ENCODE data around the gene WASHC3.
"Not testable (repeated sequence)": the region's sequence is repeated elsewhere in the genome, so short reads cannot be mapped to it uniquely, and the experiment has no call there.

WASHC3 gene

DNA sequence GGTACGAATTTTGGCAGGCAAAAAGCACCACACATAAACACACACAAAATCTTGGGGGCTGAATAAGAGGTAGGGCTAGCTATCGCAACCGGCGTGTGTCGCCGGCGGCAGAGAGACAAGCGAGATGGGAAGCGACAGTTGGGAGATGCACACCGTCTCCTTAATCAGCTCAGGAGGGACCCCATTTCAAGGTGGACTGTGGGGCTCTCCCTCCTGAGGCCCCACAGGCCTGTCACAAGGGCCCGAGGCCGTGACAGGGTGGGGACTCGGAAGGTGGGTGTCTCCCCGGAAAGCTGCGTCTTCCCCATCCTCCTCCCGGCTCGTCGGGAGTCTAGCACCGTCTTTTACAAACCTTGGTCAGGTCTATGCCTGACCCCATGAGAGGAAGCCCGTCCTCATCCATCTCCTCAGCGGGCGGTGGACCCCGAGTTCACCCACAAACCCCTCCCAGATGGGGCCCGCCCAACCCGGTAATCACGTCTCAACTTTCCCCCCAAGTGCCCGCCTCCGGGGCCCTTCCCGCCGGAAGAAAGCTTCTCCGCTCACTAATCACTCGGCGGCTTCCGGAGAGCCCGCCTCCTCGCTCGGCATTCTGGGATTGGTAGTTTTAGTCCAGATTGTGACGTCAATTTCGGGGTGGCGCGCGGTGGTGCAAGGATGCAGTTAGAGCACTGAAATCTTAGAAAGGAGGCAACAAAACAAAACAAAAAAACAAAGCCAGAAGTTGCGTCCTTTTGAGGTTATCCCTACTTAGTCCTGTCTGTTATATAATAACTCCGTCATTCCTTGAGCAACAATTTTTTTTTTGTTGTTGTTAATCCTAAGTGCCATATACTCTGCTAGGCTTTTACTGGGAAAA lies at the start of gene WASHC3:
Gene WASHC3 (minus strand): TSS at position 432 of the 859 bp plus-strand sequence. CDS start 29 bp downstream, at position 403.
- DNase-seq = peak; percentile 69 to 98 (median 94)

- DNase-seq = no peak
Observed at GRCh38 chr12:102110782-102111181, 49.0 kb upstream of the WASHC3 start.

- DNase-seq = no peak
Observed at GRCh38 chr12:102107970-102108369, 46.2 kb upstream of the WASHC3 start.

DNA sequence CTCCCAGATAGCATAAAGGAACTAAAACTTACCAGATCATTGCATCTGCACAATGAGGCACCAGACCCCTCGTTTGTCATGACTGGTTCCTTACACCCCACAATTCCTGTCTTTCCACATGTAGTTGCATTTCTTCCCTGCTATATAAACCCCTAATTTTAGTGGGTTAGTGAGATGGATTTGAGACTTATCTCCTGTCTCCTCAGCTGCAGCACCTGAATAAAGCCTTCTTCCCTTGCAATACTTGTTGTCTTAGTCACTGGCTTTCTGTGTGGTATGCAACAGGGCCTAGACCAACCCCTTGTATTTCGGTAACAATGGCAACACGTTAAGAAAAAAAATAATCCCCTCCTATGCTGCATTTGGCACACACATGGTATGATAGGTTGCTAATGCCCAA lies 45.1 kb upstream of the WASHC3 start:
- DNase-seq = no peak

DNA sequence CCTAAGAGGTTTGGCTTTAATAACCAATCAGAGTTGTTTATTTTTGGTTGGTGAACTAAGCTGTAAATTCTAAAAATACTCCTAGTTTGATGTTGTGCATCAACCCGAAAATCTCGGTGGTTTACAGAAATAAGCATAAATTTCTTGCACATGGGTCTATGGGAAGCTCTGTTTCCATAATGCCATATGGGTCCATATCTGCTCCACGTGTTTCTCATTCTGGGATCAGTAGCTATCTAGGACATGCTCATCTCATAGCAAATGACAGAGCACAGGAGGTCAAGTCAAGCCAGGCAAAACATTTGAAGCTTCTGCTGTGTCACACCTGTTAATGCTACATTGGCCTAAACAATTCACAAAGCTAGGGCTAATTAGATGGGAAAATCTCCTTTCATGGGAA lies 35.1 kb upstream of the WASHC3 start:
- no peak for DNase-seq

- DNase-seq = peak in 1 of 58 donors; percentile 6
Observed at GRCh38 chr12:102095677-102096263, 34.0 kb upstream of the WASHC3 start.

GRCh38 chr12:102093319-102093718 lies 31.5 kb upstream of the WASHC3 start:
- no peak for DNase-seq

GRCh38 chr12:102089228-102089835 lies 27.5 kb upstream of the WASHC3 start:
- DNase-seq = peak in 1 of 58 donors; percentile 2

DNA sequence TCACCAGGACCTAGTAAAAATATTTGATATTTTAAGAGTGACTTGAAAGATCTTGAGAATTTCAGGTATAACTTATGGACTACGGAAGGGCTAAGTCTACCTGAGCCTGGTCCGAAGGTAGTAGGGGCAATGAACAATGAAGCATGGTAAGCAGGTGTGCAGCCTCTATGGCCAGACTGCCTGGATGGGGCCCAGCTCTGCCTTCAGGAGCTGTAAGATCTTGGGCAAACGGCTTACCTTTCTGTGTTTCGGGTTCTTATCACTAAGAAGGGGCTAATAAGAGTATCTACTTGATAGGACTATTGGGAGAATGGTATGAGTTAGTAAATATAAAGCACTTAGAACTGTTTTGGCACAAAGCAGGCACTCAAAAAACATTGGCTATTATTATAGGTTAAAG lies 19.1 kb upstream of the WASHC3 start:
- no peak for DNase-seq

DNA sequence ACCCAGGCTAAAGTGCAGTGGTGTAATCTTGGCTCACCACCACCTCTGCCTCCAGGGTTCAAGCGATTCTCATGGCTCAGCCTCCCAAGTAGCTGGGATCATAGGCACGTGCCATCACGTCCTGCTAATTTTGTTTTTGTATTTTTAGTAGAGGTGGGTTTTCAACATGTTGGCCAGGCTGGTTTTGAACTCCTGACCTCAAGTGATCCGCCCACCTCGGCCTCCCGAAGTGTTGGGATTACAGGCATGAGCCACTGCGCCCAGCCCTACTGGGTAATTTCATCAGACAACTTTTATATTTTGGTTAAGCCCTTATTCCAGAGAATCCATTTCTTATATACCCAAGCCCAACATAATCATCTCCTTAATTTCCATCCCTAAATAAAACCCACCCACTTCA lies 10.3 kb upstream of the WASHC3 start:
- not testable (repeated sequence) for DNase-seq

- no peak for DNase-seq
Observed at GRCh38 chr12:102069707-102070106, 7.9 kb upstream of the WASHC3 start.

- DNase-seq = no peak
Observed at GRCh38 chr12:102067574-102068258, 5.9 kb upstream of the WASHC3 start.

GRCh38 chr12:102064476-102064875 lies 2.7 kb upstream of the WASHC3 start:
- DNase-seq = peak in 1 of 58 donors; percentile 1

GRCh38 chr12:102063069-102063468 lies 1.3 kb upstream of the WASHC3 start:
- DNase-seq = no peak

- no peak for DNase-seq
Observed at GRCh38 chr12:102062419-102062806, 622 bp upstream of the WASHC3 start.

DNA sequence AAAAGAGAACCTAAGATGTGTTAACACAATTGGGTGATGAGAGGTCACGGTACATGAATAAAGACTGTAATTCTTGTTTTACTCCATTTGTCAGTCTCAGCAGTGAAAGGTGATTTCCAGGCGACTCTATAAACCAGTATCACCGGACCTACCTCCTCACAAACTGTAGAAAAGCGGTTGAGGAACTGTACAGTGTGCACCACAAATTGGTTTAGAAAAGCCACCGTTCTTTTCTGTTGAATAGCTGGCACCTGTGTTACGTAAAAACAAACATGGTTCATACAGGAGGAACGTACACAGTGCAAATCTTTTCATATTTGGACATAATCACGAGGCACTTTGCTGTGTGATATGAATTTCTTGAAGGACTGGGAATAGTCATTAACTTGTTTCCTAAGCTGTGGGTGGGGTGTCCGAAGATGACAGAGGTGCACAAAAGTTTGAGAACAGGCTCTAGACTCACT lies 663 bp downstream of the WASHC3 start:
- no peak for DNase-seq

GRCh38 chr12:102059343-102059742 lies 2.4 kb downstream of the WASHC3 start:
- DNase-seq = no peak

DNA sequence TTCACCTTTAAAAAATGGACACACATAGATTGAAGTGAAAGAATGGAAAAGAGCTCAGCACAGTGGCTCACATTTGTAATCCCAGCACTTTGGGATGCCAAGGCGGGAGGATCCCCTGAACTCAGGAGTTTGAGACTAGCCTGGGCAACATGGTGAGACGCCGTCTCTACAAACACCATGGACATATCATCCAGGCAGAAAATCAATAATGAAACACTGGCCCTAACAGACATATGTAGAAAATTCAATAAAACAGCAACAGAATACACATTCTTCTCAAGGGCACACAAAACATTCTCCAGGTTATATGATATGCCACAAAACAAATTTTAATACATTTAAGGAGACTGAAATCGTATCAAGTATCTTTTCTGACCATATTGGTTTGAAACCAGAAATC lies 7.4 kb downstream of the WASHC3 start:
- no peak for DNase-seq

DNA sequence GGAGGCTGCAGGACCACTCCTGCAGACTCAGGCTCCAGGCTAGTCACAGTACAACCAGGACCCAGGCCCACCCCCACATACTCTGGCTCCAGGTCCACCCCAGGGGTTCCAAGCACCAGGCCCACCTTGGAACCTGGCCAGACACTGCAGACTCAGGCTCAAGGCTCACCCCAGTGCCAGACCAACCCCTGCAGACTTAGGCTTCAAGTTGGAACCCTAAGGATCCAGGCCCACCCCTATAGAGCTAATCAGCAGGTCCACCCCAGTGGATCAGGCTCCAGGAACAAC lies 8.8 kb downstream of the WASHC3 start:
- DNase-seq = no peak

GRCh38 chr12:102052192-102053061 lies 9.4 kb downstream of the WASHC3 start:
- no peak for DNase-seq

GRCh38 chr12:102051431-102051965 lies 10.3 kb downstream of the WASHC3 start:
- no peak for DNase-seq

Data from anterior cingulate cortex (tissue), 58 donors.